Measurements from ENCODE around the gene ANKRD12.

ANKRD12 gene

GRCh38 chr18:9135912-9136314, 668 bp upstream of the ANKRD12 start:
- Histone ChIP-seq H3K27ac (ENCODE audit: low read depth, low read length, poor library complexity, severe bottlenecking) (peak overlapping the region; percentile 96), H3K9me2 (ENCODE audit: low read depth, low read length) (no peaks in the 10 kb centered on the region), H3K9ac (ENCODE audit: low read length) (peak overlapping the region; percentile 74), H3K4me3 (ENCODE audit: low read depth, low read length, poor library complexity, severe bottlenecking) (peak overlapping the region; percentile 71), H2AFZ (ENCODE audit: low read length) (no peak overlapping the region), H3K79me2 (ENCODE audit: insufficient read depth, low read length) (peaks cover 33% of the 10 kb centered on the region), H3K9me3 (ENCODE audit: low read length) (no peaks in the 10 kb centered on the region), H4K20me1 (ENCODE audit: insufficient read depth, low read length) (no peaks in the 10 kb centered on the region), H3K4me1 (ENCODE audit: insufficient read depth, low read length, severe bottlenecking) (peaks cover 60% of the 10 kb centered on the region), H3K4me2 (ENCODE audit: low read length) (peak overlapping the region; percentile 78), H3K36me3 (ENCODE audit: insufficient read depth, low read length) (peaks cover 34% of the 10 kb centered on the region), H3K27me3 (ENCODE audit: insufficient read depth, low read length) (no peaks in the 10 kb centered on the region), H3F3A (ENCODE audit: insufficient read depth, low read length) (peaks cover 4% of the 10 kb centered on the region; the same call in 1 of the 2 replicates)
- TF ChIP-seq CTCF (IDR thresholded peaks at IDR 0.05; ENCODE audit: low read length) (0 out of 2 replicates have a peak, but pooled peaks have one; percentile 7), EZH2 (IDR thresholded peaks at IDR 0.05; ENCODE audit: borderline replicate concordance, low read length) (no peak)

- Histone ChIP-seq H3K36me3 (ENCODE audit: insufficient read depth, low read length) (peaks cover 20% of the 10 kb centered on the region), H3K9me2 (ENCODE audit: low read depth, low read length) (no peaks in the 10 kb centered on the region), H3K27ac (ENCODE audit: low read depth, low read length, poor library complexity, severe bottlenecking) (peak overlapping the region; percentile 96), H3K4me3 (ENCODE audit: low read depth, low read length, poor library complexity, severe bottlenecking) (peak overlapping the region; percentile 76), H3K4me1 (ENCODE audit: insufficient read depth, low read length, severe bottlenecking) (peaks cover 70% of the 10 kb centered on the region), H3K4me2 (ENCODE audit: low read length) (peak overlapping the region; percentile 75), H2AFZ (ENCODE audit: low read length) (no peak overlapping the region), H3K9me3 (ENCODE audit: low read length) (no peaks in the 10 kb centered on the region), H3F3A (ENCODE audit: insufficient read depth, low read length) (peaks cover 4% of the 10 kb centered on the region; the same call in 1 of the 2 replicates), H3K79me2 (ENCODE audit: insufficient read depth, low read length) (peaks cover 48% of the 10 kb centered on the region), H3K9ac (ENCODE audit: low read length) (peak overlapping the region; percentile 79), H4K20me1 (ENCODE audit: insufficient read depth, low read length) (no peaks in the 10 kb centered on the region), H3K27me3 (ENCODE audit: insufficient read depth, low read length) (no peaks in the 10 kb centered on the region)
- TF ChIP-seq EZH2 (IDR thresholded peaks at IDR 0.05; ENCODE audit: borderline replicate concordance, low read length) (no peak), CTCF (IDR thresholded peaks at IDR 0.05; ENCODE audit: low read length) (no peak)
Measured at GRCh38 chr18:9137168-9138066, 836 bp downstream of the ANKRD12 start.

- Histone ChIP-seq H3K27ac (ENCODE audit: low read depth, low read length, poor library complexity, severe bottlenecking) (peak overlapping the region; percentile 85), H3K4me2 (ENCODE audit: low read length) (peak overlapping the region; percentile 75), H2AFZ (ENCODE audit: low read length) (no peak overlapping the region), H3K36me3 (ENCODE audit: insufficient read depth, low read length) (peaks cover 4% of the 10 kb centered on the region; the same call in 1 of the 2 replicates), H3K27me3 (ENCODE audit: insufficient read depth, low read length) (no peaks in the 10 kb centered on the region), H3F3A (ENCODE audit: insufficient read depth, low read length) (peaks cover 4% of the 10 kb centered on the region; the same call in 1 of the 2 replicates), H3K79me2 (ENCODE audit: insufficient read depth, low read length) (peaks cover 69% of the 10 kb centered on the region), H4K20me1 (ENCODE audit: insufficient read depth, low read length) (no peaks in the 10 kb centered on the region), H3K9ac (ENCODE audit: low read length) (peak overlapping the region; percentile 76), H3K9me2 (ENCODE audit: low read depth, low read length) (no peaks in the 10 kb centered on the region), H3K4me3 (ENCODE audit: low read depth, low read length, poor library complexity, severe bottlenecking) (peak overlapping the region; percentile 76), H3K4me1 (ENCODE audit: insufficient read depth, low read length, severe bottlenecking) (peaks cover 57% of the 10 kb centered on the region), H3K9me3 (ENCODE audit: low read length) (no peaks in the 10 kb centered on the region)
- TF ChIP-seq CTCF (IDR thresholded peaks at IDR 0.05; ENCODE audit: low read length), result no peak
- TF ChIP-seq EZH2 (IDR thresholded peaks at IDR 0.05; ENCODE audit: borderline replicate concordance, low read length), result no peak
Measured at GRCh38 chr18:9139400-9140039, 2.9 kb downstream of the ANKRD12 start.

Data from OCI-LY1 (cell line).